Mesodermal cell (in vitro differentiated cells): Measurements from ENCODE around the gene ATP6V1G2.

Experiments
- H3K27ac ChIP-seq: 2 replicates; pipeline ENCODE4 v1.7.0; 2013; ENCODE audit warnings: mild to moderate bottlenecking, low read depth, low read length, moderate library complexity; ENCODE audit not compliant: severe bottlenecking
- H3K36me3 ChIP-seq: 2 replicates; pipeline ENCODE4 v1.7.1; 2013; ENCODE audit warnings: mild to moderate bottlenecking, low read length, moderate library complexity; ENCODE audit not compliant: control insufficient read depth, insufficient read depth
- H3K4me1 ChIP-seq: one replicate; pipeline ENCODE4 v1.7.1; 2013; ENCODE audit warnings: mild to moderate bottlenecking, low read length; ENCODE audit not compliant: insufficient read depth, control insufficient read depth, poor library complexity, severe bottlenecking
- H3K4me3 ChIP-seq: 2 replicates; pipeline ENCODE4 v1.7.0; 2013; ENCODE audit warnings: low read length, control low read depth, mild to moderate bottlenecking; ENCODE audit not compliant: insufficient read depth, poor library complexity, severe bottlenecking; ENCODE audit errors: extremely low read depth
- H3K9me3 ChIP-seq: 2 replicates; pipeline ENCODE4 v1.7.1; 2013; ENCODE audit warnings: mild to moderate bottlenecking, low read length, moderate library complexity; ENCODE audit not compliant: control insufficient read depth
- WGBS, 2 experiments: methylation state at CpG; one replicate each; pipeline ENCODE4 v1.1.5; 2013; ENCODE audit warnings: missing lambda C conversion rate in 2 of 2; ENCODE audit not compliant: insufficient coverage in 2 of 2; 5-methylcytosine and 5-hydroxymethylcytosine counted together

ATP6V1G2 gene

GRCh38 chr6:31546958-31547726, 734 bp upstream of the ATP6V1G2 start, which contains the start of gene NFKBIL1:
Gene NFKBIL1, plus strand, starts transcription at chr6:31547608. Its CDS starts 87 bp downstream, at chr6:31547695.
- Histone ChIP-seq H3K4me3 (peak within 1 kb of the TSS; percentile 42), H3K36me3 (peaks cover 32% of the 10 kb centered on the region), H3K27ac (peak within 1 kb of the TSS; percentile 47), H3K9me3 (no peaks in the 10 kb centered on the region), H3K4me1 (peaks cover 16% of the 10 kb centered on the region)
- 0 to 2% methylated on average over 12 to 16 of the region's 25 CpGs for WGBS, 2 experiments

- Histone ChIP-seq H3K4me1 (peaks cover 17% of the 10 kb centered on the region), H3K27ac (no peak overlapping the region), H3K9me3 (no peaks in the 10 kb centered on the region), H3K4me3 (no peak overlapping the region), H3K36me3 (peaks cover 28% of the 10 kb centered on the region)
- WGBS, 2 experiments: 90% methylated on average over 7 of the region's 7 CpGs
Measured at GRCh38 chr6:31545291-31545690, 1.1 kb downstream of the ATP6V1G2 start.

- no peaks in the 10 kb centered on the region for H3K9me3 ChIP-seq
- H3K36me3 ChIP-seq: peaks cover 30% of the 10 kb centered on the region
- H3K4me3 ChIP-seq: no peak overlapping the region
- 90 to 100% methylated on average over 1 of the region's 2 CpGs for WGBS, 2 experiments
- peaks cover 23% of the 10 kb centered on the region for H3K4me1 ChIP-seq
- H3K27ac ChIP-seq: no peak overlapping the region
Measured at GRCh38 chr6:31544676-31545075, 1.7 kb downstream of the ATP6V1G2 start.

- H3K27ac ChIP-seq: no peak overlapping the region
- H3K36me3 ChIP-seq: peaks cover 30% of the 10 kb centered on the region
- no peaks in the 10 kb centered on the region for H3K9me3 ChIP-seq
- 96 to 100% methylated on average over 2 to 5 of the region's 6 CpGs for WGBS, 2 experiments
- peaks cover 24% of the 10 kb centered on the region for H3K4me1 ChIP-seq
- no peak overlapping the region for H3K4me3 ChIP-seq
Measured at GRCh38 chr6:31543639-31544038, 2.8 kb downstream of the ATP6V1G2 start.

GRCh38 chr6:31541658-31542521, 4.5 kb downstream of the ATP6V1G2 start, which contains the start of gene DDX39B:
Gene DDX39B, minus strand, starts transcription at chr6:31542003. Its CDS starts 1,471 bp downstream, at chr6:31540532.
- Histone ChIP-seq H3K9me3 (no peaks in the 10 kb centered on the region), H3K4me3 (peak within 1 kb of the TSS; percentile 93), H3K4me1 (peaks cover 21% of the 10 kb centered on the region), H3K27ac (peak within 1 kb of the TSS; percentile 99), H3K36me3 (peaks cover 43% of the 10 kb centered on the region)
- WGBS, 2 experiments: 0% methylated on average over 34 to 40 of the region's 43 CpGs

GRCh38 chr6:31541059-31541657, 5.2 kb downstream of the ATP6V1G2 start:
- WGBS, 2 experiments: 0 to 2% methylated on average over 5 to 7 of the region's 21 CpGs
- Histone ChIP-seq H3K4me1 (peaks cover 19% of the 10 kb centered on the region), H3K9me3 (no peaks in the 10 kb centered on the region), H3K36me3 (peaks cover 50% of the 10 kb centered on the region), H3K4me3 (peak overlapping the region; percentile 93), H3K27ac (peak overlapping the region; percentile 99)

GRCh38 chr6:31540640-31541039, 5.8 kb downstream of the ATP6V1G2 start:
- Histone ChIP-seq H3K4me3 (peak overlapping the region; percentile 93), H3K4me1 (peaks cover 14% of the 10 kb centered on the region), H3K27ac (no peak overlapping the region), H3K9me3 (no peaks in the 10 kb centered on the region), H3K36me3 (peaks cover 56% of the 10 kb centered on the region)
- 100% methylated on average over 1 of the region's 4 CpGs; no CpG with 5 or more reads in 1 of the 2 experiments for whole genome bisulfite sequencing, 2 experiments

GRCh38 chr6:31538805-31539400, 7.5 kb downstream of the ATP6V1G2 start:
- WGBS, 2 experiments: 94 to 100% methylated on average over 3 of the region's 6 CpGs
- Histone ChIP-seq H3K4me1 (peaks cover 12% of the 10 kb centered on the region), H3K9me3 (no peaks in the 10 kb centered on the region), H3K27ac (no peak overlapping the region), H3K36me3 (peaks cover 73% of the 10 kb centered on the region), H3K4me3 (peak overlapping the region; percentile 93)

- Histone ChIP-seq H3K9me3 (no peaks in the 10 kb centered on the region), H3K4me1 (peaks cover 12% of the 10 kb centered on the region), H3K27ac (no peak overlapping the region), H3K4me3 (no peak overlapping the region), H3K36me3 (peaks cover 100% of the 10 kb centered on the region)
- no CpG with 5 or more reads among the region's 2 CpGs for WGBS, 2 experiments
Measured at GRCh38 chr6:31535538-31536324, 10.7 kb downstream of the ATP6V1G2 start.
